Ascending aorta (tissue), 2 donors: ENCODE measurements around the gene NTRK3. TPM values are rescaled to one million over a fixed set of nuclear protein-coding genes. Genes with fewer than 3 reads are reported as not detected.
A peak's percentile ranks its signal among the peaks of the same experiment; 100 is the strongest.

Source experiments
- DNase-seq, 2 donors: peaks; one replicate each; pipeline ENCODE4 v3.0.0-alpha.2; 2019; ENCODE audit warnings: low spot score in 2 of 2
- H3K27ac ChIP-seq, 2 donors: fragments of 200-600 bp; sonication (generic); one replicate each; pipeline ENCODE4 v1.5.1; 2016 to 2017; ENCODE audit warnings: mild to moderate bottlenecking in 1 of 2
- H3K27me3 ChIP-seq: fragments of 200-600 bp; sonication (generic); one replicate; pipeline ENCODE4 v1.5.1; 2017
- H3K36me3 ChIP-seq, 2 donors: fragments of 200-600 bp; sonication (generic); one replicate each; pipeline ENCODE4 v1.5.1; 2016
- H3K4me1 ChIP-seq, 2 donors: fragments of 200-600 bp; sonication (generic); one replicate each; pipeline ENCODE4 v1.5.1; 2016 to 2017; ENCODE audit warnings: mild to moderate bottlenecking in 1 of 2
- H3K4me3 ChIP-seq, 2 donors: fragments of 200-600 bp; sonication (generic); one replicate each; pipeline ENCODE4 v1.5.1; 2016 to 2017; ENCODE audit warnings: mild to moderate bottlenecking in 1 of 2
- H3K9me3 ChIP-seq, 2 donors: fragments of 200-600 bp; sonication (generic); one replicate each; pipeline ENCODE4 v1.5.1; 2016
- intact Hi-C: fragments of 100-400 bp; cut with DNase I; formaldehyde crosslinking; loops from one replicate; pipeline ENCODE4 v1.15.1; 2023
- total RNA-seq: library from RNA; depleted of rRNA; stranded (reverse); fragments of >200 nt; gene quantifications from one replicate; pipeline ENCODE4 v1.1.0, GENCODE V29; 2016
- TF ChIP-seq, protein P1 (sequence below), 3 experiments: fragments of 200-600 bp in 2 of 3; fragments of 450-650 bp in 1 of 3; sonication (generic) in 2 of 3; IDR thresholded peaks; one replicate each; pipeline ENCODE4 v1.5.1; 2016 to 2019; ENCODE audit warnings: antibody characterized with exemption in 3 of 3, mild to moderate bottlenecking in 1 of 3, moderate library complexity in 1 of 3

Gene NTRK3
- total RNA-seq, 1 donor from 2014 or later: 52.7 TPM

- Histone ChIP-seq H3K9me3 (no peaks in the 10 kb centered on the region), H3K27me3 (no peaks in the 10 kb centered on the region), H3K4me3 (no peak overlapping the region), H3K36me3 (peaks cover 0 to 3% of the 10 kb centered on the region in 2 donors), H3K4me1 (peaks cover 4 to 15% of the 10 kb centered on the region in 2 donors), H3K27ac (no peak overlapping the region)
- intact Hi-C loops: loop anchor here (5.0 to 10.0 kb wide), 4 partner anchors 47 to 228 kb away; no protein-coding TSS in a partner anchor
- DNase-seq: no peak
- TF ChIP-seq, protein P1, sequence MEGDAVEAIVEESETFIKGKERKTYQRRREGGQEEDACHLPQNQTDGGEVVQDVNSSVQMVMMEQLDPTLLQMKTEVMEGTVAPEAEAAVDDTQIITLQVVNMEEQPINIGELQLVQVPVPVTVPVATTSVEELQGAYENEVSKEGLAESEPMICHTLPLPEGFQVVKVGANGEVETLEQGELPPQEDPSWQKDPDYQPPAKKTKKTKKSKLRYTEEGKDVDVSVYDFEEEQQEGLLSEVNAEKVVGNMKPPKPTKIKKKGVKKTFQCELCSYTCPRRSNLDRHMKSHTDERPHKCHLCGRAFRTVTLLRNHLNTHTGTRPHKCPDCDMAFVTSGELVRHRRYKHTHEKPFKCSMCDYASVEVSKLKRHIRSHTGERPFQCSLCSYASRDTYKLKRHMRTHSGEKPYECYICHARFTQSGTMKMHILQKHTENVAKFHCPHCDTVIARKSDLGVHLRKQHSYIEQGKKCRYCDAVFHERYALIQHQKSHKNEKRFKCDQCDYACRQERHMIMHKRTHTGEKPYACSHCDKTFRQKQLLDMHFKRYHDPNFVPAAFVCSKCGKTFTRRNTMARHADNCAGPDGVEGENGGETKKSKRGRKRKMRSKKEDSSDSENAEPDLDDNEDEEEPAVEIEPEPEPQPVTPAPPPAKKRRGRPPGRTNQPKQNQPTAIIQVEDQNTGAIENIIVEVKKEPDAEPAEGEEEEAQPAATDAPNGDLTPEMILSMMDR (IDR thresholded peaks at IDR 0.05): no peak
These were observed 237.5 kb downstream of the NTRK3 start for GRCh38 chr15:88018869-88019641.

DNA sequence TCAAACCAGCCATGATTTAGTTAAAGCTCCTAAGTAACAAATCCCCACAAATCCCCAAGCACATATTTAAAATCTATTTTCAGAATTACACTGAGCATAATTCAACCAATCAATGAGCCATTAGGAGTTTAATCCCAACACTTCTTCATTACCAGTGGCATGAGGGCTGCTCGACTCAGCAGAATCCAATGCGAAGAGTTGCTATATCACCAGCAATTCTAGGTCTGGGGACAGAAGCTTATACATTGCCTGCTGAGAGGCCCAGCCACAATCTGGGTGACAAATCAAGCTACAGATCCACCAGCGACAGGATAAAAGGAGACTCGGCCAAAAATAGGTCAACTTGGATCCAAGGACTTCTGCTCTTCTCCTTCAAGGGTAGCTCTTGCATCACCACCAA is 238.8 kb downstream of the NTRK3 start:
- no peaks in the 10 kb centered on the region for H3K9me3 ChIP-seq
- no peaks in the 10 kb centered on the region for H3K36me3 ChIP-seq
- H3K27ac ChIP-seq: no peak overlapping the region
- no peak overlapping the region for H3K4me3 ChIP-seq
- no peaks in the 10 kb centered on the region for H3K27me3 ChIP-seq
- TF ChIP-seq, protein P1 (IDR thresholded peaks at IDR 0.05): no peak
- intact Hi-C loops: loop anchor here (5.0 to 10.0 kb wide), 4 partner anchors 45 to 230 kb away; no protein-coding TSS in a partner anchor
- DNase-seq: no peak
- peaks cover 4 to 19% of the 10 kb centered on the region in 2 donors for H3K4me1 ChIP-seq

DNA sequence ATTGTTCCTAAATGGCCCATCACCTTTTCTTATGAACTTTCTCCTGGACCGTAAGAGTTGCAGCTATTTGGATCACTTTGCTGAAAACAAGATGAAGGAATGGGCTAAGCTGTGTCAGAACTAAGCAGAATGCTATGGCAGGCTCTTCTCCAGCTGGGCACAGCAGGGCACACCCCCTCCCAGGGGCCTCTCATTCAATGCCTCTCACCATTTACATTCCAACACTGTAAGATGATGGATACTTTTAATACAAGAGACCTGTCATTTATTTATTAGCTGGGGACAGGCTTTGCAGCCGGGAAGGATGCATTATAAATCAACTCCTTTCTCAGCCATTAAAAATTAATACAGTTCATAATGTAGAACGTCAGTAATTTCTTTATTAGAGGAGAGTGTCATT is 240.1 kb downstream of the NTRK3 start:
- intact Hi-C loops: loop anchor here (5.0 to 10.0 kb wide), 4 partner anchors 44 to 231 kb away; no protein-coding TSS in a partner anchor
- no peak for DNase-seq
- Histone ChIP-seq H3K4me1 (peaks cover 4 to 19% of the 10 kb centered on the region in 2 donors), H3K9me3 (no peaks in the 10 kb centered on the region), H3K36me3 (no peaks in the 10 kb centered on the region), H3K27ac (peak overlapping the region in 1 of 2 donors; percentile 35), H3K4me3 (no peak overlapping the region), H3K27me3 (no peaks in the 10 kb centered on the region)
- TF ChIP-seq, protein P1 (IDR thresholded peaks at IDR 0.05): no peak

- DNase-seq: no peak
- TF ChIP-seq, protein P1 (IDR thresholded peaks at IDR 0.05): peak in 1 of 3 experiments; percentile 21
- H3K27me3 ChIP-seq: no peaks in the 10 kb centered on the region
- intact Hi-C loops: loop anchor here (5.0 to 10.0 kb wide), 4 partner anchors 43 to 232 kb away; no protein-coding TSS in a partner anchor
- peaks cover 4 to 11% of the 10 kb centered on the region in 2 donors for H3K4me1 ChIP-seq
- H3K9me3 ChIP-seq: no peaks in the 10 kb centered on the region
- H3K27ac ChIP-seq: peak overlapping the region; percentile 28 to 47
- H3K4me3 ChIP-seq: no peak overlapping the region
- H3K36me3 ChIP-seq: no peaks in the 10 kb centered on the region
These were observed 241.2 kb downstream of the NTRK3 start for GRCh38 chr15:88015228-88015860.

DNA sequence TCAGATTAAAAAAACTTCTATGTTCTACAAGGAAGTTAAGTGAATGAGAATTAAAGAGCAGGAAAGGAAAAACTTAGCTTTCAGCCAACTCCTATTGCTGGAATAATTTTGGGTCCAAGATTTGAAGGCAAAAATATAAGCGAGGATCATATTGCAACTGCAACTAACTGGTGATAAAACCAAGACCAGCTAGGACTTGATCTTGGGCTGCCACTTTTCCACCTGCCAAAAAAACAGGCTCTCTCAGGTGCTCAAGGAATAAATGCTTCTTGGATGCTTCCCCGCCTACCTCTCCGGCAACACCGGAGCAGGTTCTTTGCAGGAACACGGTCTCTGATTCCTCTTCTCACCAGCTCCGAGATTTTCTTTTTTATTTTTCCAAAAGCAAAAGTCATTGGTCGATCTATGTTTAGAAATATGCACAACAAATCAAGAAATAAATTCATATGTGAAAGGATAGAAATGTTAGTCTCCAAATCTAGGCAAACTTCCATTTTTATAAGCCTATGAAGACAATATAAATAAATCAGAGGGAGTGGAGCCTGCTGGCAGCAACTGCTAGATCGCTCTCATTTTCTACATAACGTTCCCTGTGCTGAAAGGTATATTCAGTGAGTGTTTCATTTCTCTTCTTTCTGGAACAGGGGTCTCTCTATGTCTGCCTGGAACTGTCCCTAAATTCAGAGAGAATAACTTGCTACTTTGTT is 241.9 kb downstream of the NTRK3 start:
- DNase-seq: no peak
- H3K4me3 ChIP-seq: no peak overlapping the region

More for the DNA sequence above, 241.9 kb downstream of the NTRK3 start:
- H3K4me1 ChIP-seq: peaks cover 4 to 11% of the 10 kb centered on the region in 2 donors
- peak overlapping the region; percentile 28 to 47 for H3K27ac ChIP-seq
- TF ChIP-seq, protein P1 (IDR thresholded peaks at IDR 0.05): no peak
- no peaks in the 10 kb centered on the region for H3K36me3 ChIP-seq
- no peaks in the 10 kb centered on the region for H3K9me3 ChIP-seq
- H3K27me3 ChIP-seq: no peaks in the 10 kb centered on the region
- intact Hi-C loops: loop anchor here (5.0 to 10.0 kb wide), 4 partner anchors 42 to 233 kb away; no protein-coding TSS in a partner anchor
